Stimulated activated naive CD8-positive, alpha-beta T cell treated with anti-CD3 and anti-CD28 coated beads, Interleukin-15, Interleukin-2, amounts not matched to agents 100 ng/mL and 50 ng/mL, for 24 hours (primary cell): ENCODE measurements around the gene TGM3.

Source experiments
- H3K27ac Mint-ChIP-seq: one replicate; pipeline ENCODE4 v1.8.0; 2021; ENCODE audit warnings: mild to moderate bottlenecking, mixed read lengths
- H3K27me3 Mint-ChIP-seq: one replicate; pipeline ENCODE4 v1.8.0; 2021; ENCODE audit warnings: mixed read lengths
- H3K36me3 Mint-ChIP-seq: one replicate; pipeline ENCODE4 v1.8.0; 2021; ENCODE audit warnings: low read depth, mixed read lengths
- H3K4me1 Mint-ChIP-seq: one replicate; pipeline ENCODE4 v1.8.0; 2021; ENCODE audit warnings: low read depth, mixed read lengths
- H3K4me3 Mint-ChIP-seq: one replicate; pipeline ENCODE4 v1.8.0; 2021; ENCODE audit warnings: mild to moderate bottlenecking, mixed read lengths
- H3K9me3 Mint-ChIP-seq: one replicate; pipeline ENCODE4 v1.8.0; 2021; ENCODE audit warnings: mixed read lengths

TGM3 gene

DNA sequence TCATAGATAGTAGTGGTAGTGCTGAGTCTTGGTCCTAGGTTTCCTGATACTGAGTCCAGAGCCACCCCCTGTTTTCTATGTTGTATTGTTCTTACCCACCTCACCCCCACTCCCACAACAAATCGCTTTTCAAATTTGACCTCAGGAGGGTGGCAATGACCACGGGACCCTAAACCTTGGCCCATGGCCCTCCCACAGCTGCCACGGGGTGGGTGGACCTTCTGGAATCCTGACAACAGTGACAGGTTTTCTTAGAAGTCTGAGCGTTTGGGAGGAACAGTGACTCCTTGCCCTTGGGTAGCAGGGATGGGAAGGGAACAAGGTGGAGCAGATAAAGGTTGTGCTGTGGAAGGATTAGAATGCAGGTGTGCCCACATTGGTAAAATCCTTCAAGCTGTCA is 36.9 kb downstream of the TGM3 start:
- H3K4me3 Mint-ChIP-seq = no peak overlapping the region
- H3K36me3 Mint-ChIP-seq = no peaks in the 10 kb centered on the region
- H3K9me3 Mint-ChIP-seq = no peaks in the 10 kb centered on the region
- H3K4me1 Mint-ChIP-seq = no peaks in the 10 kb centered on the region
- H3K27me3 Mint-ChIP-seq = peaks cover 18% of the 10 kb centered on the region
- H3K27ac Mint-ChIP-seq = no peak overlapping the region

DNA sequence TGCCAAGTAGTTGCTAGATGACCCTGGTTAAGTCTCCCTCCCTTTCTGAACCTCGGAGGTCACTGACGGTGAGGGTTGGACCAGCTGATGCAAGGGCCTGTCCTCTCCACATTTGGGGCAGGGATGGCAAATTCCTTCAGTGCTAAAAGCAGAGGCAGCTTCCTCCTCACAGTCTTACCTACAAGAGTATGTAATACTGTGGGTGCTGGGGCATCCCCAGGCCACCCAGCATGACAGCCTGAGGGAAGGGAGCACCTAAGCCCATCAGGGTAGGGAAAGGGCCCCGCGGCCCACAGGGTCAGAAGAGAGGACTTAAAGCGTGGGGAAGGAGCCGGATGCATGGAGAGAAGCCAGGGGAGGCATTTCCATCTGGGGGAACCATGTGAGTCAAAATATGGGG is 38.0 kb downstream of the TGM3 start:
- Mint-ChIP-seq H3K36me3 (no peaks in the 10 kb centered on the region), H3K9me3 (no peaks in the 10 kb centered on the region), H3K27me3 (peaks cover 19% of the 10 kb centered on the region), H3K27ac (no peak overlapping the region), H3K4me3 (no peak overlapping the region), H3K4me1 (no peaks in the 10 kb centered on the region)

DNA sequence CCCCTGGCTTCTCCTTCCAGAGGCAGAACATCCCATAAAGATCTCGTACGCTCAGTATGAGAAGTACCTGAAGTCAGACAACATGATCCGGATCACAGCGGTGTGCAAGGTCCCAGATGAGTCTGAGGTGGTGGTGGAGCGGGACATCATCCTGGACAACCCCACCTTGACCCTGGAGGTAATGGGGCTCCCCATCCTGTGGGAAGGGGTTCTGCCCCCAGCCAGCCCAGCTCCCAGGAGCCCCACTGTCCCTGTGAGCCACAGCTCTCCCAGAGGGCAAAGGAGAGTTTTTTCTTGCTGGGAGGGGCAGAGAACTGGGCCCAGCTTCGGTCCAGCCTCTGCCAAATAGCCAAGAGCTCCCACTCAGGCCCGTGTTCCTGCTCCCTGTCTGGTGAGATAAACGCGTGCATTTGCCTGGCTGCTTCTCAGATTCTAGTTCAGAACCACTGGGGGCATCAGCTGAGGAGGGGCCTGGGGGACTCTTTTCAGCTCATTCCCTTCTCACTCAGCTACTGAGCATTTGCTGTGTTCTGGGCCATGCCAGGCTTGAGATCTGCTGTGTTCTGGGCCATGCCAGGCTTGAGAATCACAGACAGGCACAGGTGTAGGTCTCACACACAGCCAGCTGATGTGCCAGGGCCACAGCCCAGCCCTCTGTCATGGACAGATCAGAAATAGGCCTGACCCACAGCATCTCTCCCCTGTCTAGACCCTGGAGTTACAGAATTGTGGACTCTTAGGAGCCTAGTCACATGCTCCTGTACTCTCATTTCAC is 39.5 kb downstream of the TGM3 start:
- no peaks in the 10 kb centered on the region for H3K36me3 Mint-ChIP-seq
- H3K4me3 Mint-ChIP-seq = no peak overlapping the region
- peaks cover 8% of the 10 kb centered on the region for H3K27me3 Mint-ChIP-seq
- no peak overlapping the region for H3K27ac Mint-ChIP-seq
- H3K9me3 Mint-ChIP-seq = no peaks in the 10 kb centered on the region
- H3K4me1 Mint-ChIP-seq = no peaks in the 10 kb centered on the region

DNA sequence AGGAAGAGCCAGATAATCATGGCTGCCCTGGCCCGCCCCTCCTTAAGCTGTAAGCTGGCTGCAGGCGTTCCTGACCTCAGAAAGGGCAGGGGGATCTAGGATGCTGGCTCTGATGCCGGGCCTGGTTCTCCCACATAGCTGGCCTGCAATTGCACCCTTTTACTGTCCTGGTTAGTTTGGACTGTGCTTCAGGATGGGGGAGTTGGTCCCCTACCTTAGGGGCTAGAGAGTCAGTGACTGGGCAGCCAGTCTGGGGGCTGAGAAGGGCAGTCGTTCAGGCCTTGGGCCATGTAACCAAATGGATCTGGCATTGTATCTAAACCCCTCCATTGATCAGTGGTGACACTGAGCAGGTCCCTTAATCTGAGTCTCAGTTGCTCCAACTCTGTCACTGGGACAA is 40.7 kb downstream of the TGM3 start:
- Mint-ChIP-seq H3K4me3 (no peak overlapping the region), H3K36me3 (no peaks in the 10 kb centered on the region), H3K4me1 (no peaks in the 10 kb centered on the region), H3K27me3 (peaks cover 11% of the 10 kb centered on the region), H3K27ac (no peak overlapping the region), H3K9me3 (no peaks in the 10 kb centered on the region)

DNA sequence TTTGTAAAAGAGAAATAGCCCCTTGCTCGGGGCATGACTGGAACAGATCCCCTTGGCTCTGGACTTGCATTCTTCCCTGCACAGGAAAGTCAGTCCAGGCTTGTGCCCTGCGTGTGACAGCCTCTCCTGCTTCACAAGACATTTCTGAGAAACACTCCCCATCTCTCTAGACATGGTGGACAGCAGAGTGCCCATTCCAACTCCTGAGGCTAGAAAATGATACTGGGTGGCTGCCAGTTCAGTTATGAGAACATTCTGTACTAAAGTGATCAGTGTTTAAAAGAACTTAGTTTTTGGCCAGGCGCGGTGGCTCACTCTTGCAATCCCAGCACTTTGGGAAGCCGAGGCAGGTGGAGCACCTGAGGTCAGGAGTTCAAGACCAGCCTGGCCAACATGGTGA is 41.3 kb downstream of the TGM3 start:
- Mint-ChIP-seq H3K27ac (no peak overlapping the region), H3K9me3 (no peaks in the 10 kb centered on the region), H3K4me1 (no peaks in the 10 kb centered on the region), H3K4me3 (no peak overlapping the region), H3K36me3 (no peaks in the 10 kb centered on the region), H3K27me3 (peaks cover 11% of the 10 kb centered on the region)

DNA sequence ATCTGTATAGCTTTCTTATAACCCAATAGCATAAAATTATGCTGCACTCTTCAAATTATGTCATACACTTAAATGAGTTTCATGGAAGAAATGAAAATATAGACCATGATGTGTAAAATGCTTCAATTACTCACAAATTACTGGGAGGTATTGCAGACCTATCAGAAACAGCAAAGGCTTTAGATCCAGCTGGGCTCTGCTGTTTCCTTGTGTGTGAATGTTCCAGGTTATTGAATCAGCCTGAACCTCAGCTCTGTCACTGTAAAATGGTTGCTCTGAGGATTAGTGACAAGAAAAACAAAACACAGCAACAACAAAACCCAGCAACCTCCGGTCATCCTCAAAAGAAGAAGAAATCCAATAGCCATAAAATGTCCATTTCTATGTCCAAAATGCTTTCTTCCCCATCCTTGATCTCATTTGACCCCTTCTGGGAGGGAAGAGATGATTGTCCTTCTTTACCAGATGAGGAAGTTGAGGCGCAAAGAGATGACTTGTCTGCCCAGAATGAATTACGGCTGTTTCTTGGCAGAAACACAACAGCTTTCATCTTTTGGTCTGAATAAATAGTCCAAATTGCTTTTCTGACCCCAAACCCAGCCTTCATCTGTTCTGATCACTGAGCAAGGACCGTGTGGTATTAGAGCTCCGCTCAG is 42.7 kb downstream of the TGM3 start:
- Mint-ChIP-seq H3K27me3 (peaks cover 11% of the 10 kb centered on the region), H3K4me1 (no peaks in the 10 kb centered on the region), H3K36me3 (no peaks in the 10 kb centered on the region), H3K9me3 (no peaks in the 10 kb centered on the region), H3K4me3 (no peak overlapping the region), H3K27ac (no peak overlapping the region)

DNA sequence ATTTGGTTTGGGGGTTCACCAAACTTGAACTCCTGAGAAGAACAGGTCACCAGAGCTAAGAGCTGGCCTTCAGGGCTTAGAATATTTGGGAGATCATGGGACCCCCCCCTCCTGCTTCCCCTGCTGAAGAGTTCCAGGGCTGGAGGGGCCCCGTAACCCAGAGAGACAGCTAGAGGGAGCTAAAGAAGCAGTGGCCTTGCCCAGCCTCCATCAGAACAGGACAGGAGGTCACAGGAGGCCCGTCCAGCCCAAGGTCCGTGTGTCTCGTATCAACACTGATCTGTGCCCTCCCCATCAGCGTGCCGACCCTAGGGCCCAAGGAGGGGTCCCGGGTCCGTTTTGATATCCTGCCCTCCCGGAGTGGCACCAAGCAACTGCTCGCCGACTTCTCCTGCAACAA is 44.3 kb downstream of the TGM3 start:
- no peaks in the 10 kb centered on the region for H3K9me3 Mint-ChIP-seq
- H3K36me3 Mint-ChIP-seq = no peaks in the 10 kb centered on the region
- H3K27ac Mint-ChIP-seq = no peak overlapping the region
- no peaks in the 10 kb centered on the region for H3K4me1 Mint-ChIP-seq
- peaks cover 11% of the 10 kb centered on the region for H3K27me3 Mint-ChIP-seq
- no peak overlapping the region for H3K4me3 Mint-ChIP-seq

DNA sequence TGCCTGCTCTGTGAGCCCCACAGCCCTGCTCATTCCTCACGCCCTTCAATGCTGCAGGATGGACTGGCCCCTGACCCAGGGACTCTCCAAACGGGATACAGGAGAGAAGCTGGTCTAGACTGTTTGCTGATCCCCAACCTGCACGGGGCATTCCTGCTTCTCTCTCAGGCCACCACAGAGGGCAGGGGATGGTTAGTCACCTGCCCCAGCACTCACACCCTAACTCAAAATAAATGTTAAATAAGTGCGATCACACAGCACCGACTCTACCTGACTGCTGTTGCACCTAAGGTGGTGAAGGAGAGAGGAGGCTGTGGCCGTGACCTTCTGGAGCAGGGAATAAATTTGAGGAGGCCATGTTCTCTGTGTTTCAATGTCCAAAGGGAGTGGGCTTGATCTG is 45.0 kb downstream of the TGM3 start:
- Mint-ChIP-seq H3K4me3 (no peak overlapping the region), H3K27ac (no peak overlapping the region), H3K9me3 (no peaks in the 10 kb centered on the region), H3K4me1 (no peaks in the 10 kb centered on the region), H3K36me3 (no peaks in the 10 kb centered on the region), H3K27me3 (peaks cover 16% of the 10 kb centered on the region)

DNA sequence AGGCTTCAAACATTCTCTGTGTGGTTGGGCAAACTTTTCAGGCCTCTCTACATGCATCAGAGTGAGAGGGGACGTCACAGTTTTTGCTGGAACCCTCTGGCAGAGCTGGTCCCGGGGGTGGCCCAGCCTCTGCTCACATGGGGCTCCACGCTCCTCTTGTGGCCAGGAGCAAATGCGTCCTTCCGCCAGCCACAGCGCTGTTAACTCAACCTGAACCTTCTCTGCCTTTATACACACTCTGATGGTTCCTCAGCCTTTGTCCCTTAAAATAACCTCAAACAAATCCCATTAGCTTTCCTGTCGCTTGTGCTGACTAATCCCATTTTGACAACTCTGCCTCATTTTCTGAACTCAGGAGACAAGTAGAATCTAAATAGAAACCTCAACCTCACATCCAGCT is 45.5 kb downstream of the TGM3 start:
- Mint-ChIP-seq H3K4me1 (no peaks in the 10 kb centered on the region), H3K9me3 (no peaks in the 10 kb centered on the region), H3K4me3 (no peak overlapping the region), H3K27ac (no peak overlapping the region), H3K27me3 (peaks cover 17% of the 10 kb centered on the region), H3K36me3 (no peaks in the 10 kb centered on the region)

DNA sequence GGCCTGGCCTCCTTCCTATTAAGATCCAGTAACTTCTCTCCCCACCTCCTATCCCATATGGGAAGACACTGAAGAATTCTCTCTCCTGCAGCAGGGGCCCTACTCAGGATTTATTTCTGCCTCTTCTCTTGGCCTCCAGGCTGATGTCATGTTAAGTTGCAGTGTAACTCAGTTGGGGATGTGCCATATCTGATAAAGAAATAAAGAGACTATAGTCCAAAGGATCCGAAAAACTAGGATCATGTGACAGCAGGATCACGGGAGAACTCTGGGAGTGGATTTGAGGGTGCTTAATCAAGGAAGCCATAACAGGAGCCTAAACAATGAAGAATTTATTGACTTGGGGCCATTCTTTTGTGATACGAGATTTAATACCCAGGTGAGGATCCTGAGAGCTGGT is 46.4 kb downstream of the TGM3 start:
- no peaks in the 10 kb centered on the region for H3K4me1 Mint-ChIP-seq
- H3K4me3 Mint-ChIP-seq = no peak overlapping the region
- H3K9me3 Mint-ChIP-seq = no peaks in the 10 kb centered on the region
- no peak overlapping the region for H3K27ac Mint-ChIP-seq
- H3K36me3 Mint-ChIP-seq = no peaks in the 10 kb centered on the region
- H3K27me3 Mint-ChIP-seq = peaks cover 15% of the 10 kb centered on the region

DNA sequence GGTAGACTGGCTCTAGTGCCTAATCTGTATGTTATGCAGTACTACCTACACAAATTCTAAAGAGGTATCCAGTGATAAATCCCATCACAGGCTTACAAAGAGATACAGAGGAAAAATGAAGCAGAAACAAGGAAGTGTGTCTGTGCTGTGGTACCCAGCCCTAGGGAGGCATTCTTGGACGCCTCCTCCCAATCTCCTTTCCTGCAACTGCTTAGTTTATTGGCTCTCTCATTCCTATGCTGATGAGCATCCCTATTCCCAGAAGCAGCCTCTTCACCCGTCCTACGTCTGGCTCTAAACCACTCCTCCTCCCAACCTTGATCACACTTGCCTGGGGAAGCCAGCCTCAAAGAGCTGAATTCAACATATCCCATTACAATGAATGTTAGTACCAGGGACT is 50.4 kb downstream of the TGM3 start:
- Mint-ChIP-seq H3K27ac (no peak overlapping the region), H3K27me3 (peaks cover 16% of the 10 kb centered on the region), H3K9me3 (no peaks in the 10 kb centered on the region), H3K36me3 (no peaks in the 10 kb centered on the region), H3K4me3 (no peak overlapping the region), H3K4me1 (no peaks in the 10 kb centered on the region)

DNA sequence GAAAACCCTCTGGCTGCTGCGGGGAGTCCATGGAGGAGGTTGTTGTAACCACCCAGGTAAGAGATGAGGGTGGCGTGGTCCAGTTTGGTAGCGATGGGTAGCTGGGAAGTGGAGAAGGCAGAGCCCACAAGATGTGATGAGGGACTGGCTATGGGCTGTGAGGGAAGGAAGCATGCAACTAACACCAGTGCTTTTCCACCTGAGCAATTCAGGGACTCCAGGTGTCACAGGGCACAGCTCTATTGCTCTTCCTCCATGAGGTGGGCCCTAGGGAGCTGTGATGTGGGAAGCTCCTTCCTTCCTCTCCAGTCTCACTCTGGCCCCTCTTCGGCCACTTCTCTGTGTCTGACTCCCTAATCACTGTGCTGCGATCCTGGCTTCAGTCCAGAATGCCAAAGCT is 52.5 kb downstream of the TGM3 start:
- no peaks in the 10 kb centered on the region for H3K36me3 Mint-ChIP-seq
- no peaks in the 10 kb centered on the region for H3K9me3 Mint-ChIP-seq
- no peak overlapping the region for H3K4me3 Mint-ChIP-seq
- H3K27me3 Mint-ChIP-seq = peaks cover 24% of the 10 kb centered on the region
- H3K27ac Mint-ChIP-seq = no peak overlapping the region
- no peaks in the 10 kb centered on the region for H3K4me1 Mint-ChIP-seq

DNA sequence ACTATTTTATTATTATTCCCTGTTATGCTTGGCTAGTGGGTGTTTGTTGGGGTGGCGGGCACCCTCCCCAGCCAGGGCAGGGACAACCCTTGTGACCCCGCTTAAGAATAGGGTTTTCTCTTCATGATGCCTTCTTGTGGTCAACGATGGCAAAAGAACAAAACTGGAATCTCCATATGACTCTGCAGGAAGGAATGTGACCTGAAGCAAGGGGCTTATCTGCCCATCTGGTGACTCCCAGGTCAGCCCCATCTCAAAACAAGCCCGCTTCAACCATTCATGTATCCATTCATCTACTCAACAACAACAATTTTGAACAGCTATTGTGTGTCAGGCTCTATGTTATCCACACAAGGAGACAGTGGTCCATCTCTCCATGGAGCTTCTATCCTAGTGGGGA is 54.0 kb downstream of the TGM3 start:
- no peak overlapping the region for H3K27ac Mint-ChIP-seq
- peaks cover 34% of the 10 kb centered on the region for H3K27me3 Mint-ChIP-seq
- H3K4me3 Mint-ChIP-seq = no peak overlapping the region
- H3K36me3 Mint-ChIP-seq = no peaks in the 10 kb centered on the region
- H3K9me3 Mint-ChIP-seq = no peaks in the 10 kb centered on the region
- no peaks in the 10 kb centered on the region for H3K4me1 Mint-ChIP-seq

DNA sequence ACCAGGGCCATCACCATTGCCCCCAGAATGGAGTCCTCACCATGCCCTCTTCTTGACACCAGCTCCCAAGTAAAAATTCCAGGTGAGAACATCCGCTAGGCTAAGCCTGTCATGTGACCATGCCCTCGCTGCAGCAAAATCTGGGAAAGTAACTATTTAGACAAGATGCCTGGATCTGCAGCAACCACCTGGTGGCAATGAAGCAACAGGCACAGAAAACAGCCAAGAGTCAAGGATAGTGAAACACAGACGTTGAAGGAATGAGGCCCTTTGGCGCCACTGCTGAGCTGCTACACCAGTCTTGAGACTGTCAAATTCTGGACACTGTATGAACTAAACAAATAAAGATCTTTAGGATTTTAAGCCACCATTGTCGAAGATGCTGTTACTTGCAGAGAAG is 54.8 kb downstream of the TGM3 start:
- Mint-ChIP-seq H3K36me3 (no peaks in the 10 kb centered on the region), H3K4me1 (no peaks in the 10 kb centered on the region), H3K27me3 (peaks cover 38% of the 10 kb centered on the region)

DNA sequence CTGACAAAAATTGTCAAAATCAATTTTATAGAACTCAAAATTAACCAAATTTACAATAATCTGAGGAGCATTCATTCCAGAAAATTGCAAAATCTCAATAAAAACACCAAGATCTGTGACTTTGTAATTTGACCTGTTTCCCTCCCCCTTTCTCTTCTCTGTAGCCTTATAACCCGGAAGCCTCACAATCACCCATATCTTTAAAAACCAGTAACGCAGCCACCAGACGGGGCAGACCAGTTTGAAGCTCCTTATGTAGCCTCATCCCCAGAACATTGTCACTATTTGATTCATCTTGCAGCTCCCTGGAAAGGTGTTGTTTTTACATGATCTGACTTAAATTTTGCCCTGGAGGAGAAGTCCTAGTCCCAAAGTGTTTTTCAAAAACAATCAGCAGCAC is 57.4 kb downstream of the TGM3 start:
- Mint-ChIP-seq H3K9me3 (no peaks in the 10 kb centered on the region), H3K27ac (no peak overlapping the region)

More for the DNA sequence above, 54.8 kb downstream of the TGM3 start:
- H3K9me3 Mint-ChIP-seq = no peaks in the 10 kb centered on the region
- no peak overlapping the region for H3K27ac Mint-ChIP-seq
- no peak overlapping the region for H3K4me3 Mint-ChIP-seq

DNA sequence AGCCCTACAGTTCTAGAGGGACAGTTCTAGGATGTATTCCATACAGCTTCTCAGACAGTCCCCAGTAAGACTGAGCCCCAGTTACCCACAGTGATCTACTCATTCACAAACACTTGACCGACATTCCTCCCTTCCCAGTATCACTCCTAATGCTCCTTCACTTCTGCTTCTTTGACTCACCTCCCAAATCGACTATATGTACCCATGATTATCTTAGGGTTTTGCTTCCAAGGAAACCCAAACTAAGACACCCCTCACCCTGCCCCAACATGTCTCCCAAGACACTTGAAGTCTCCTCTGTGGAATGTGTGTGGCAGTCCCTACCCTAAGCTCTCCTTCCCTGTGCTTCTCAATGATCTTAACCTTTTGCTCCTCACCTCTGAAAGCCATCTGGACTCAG is 61.3 kb downstream of the TGM3 start:
- no peaks in the 10 kb centered on the region for H3K36me3 Mint-ChIP-seq
- H3K4me3 Mint-ChIP-seq = no peak overlapping the region
- H3K27me3 Mint-ChIP-seq = peaks cover 43% of the 10 kb centered on the region
- no peaks in the 10 kb centered on the region for H3K4me1 Mint-ChIP-seq
- H3K27ac Mint-ChIP-seq = no peak overlapping the region
- H3K9me3 Mint-ChIP-seq = peaks cover 10% of the 10 kb centered on the region

More for the DNA sequence above, 57.4 kb downstream of the TGM3 start:
- H3K36me3 Mint-ChIP-seq = no peaks in the 10 kb centered on the region
- no peaks in the 10 kb centered on the region for H3K4me1 Mint-ChIP-seq
- H3K4me3 Mint-ChIP-seq = no peak overlapping the region
- peaks cover 33% of the 10 kb centered on the region for H3K27me3 Mint-ChIP-seq
